HuH-7.5 (cell line): ENCODE data around the gene GPATCH11.

Experiments
- DNase-seq: peaks from one replicate; pipeline ENCODE4 v3.0.0; 2011; ENCODE audit warnings: low spot score

GPATCH11 gene

GRCh38 chr2:37083873-37084794, at the start of gene GPATCH11, which contains the start of gene HEATR5B:
GPATCH11 (plus strand) TSS chr2:37084518; CDS start chr2:37088382, 3,864 bp downstream.
HEATR5B (minus strand) TSS chr2:37084372; CDS start chr2:37083414, 958 bp downstream.
- peak; percentile 81 for DNase-seq

GRCh38 chr2:37037771-37038170, 46.5 kb upstream of the GPATCH11 start:
- no peak for DNase-seq

GRCh38 chr2:37039580-37039979, 44.7 kb upstream of the GPATCH11 start:
- no peak for DNase-seq

GRCh38 chr2:37052600-37053332, 31.6 kb upstream of the GPATCH11 start:
- no peak for DNase-seq

- no peak for DNase-seq
Measured at GRCh38 chr2:37059841-37060240, 24.5 kb upstream of the GPATCH11 start.

- DNase-seq = no peak
Measured at GRCh38 chr2:37060446-37060845, 23.9 kb upstream of the GPATCH11 start.

- no peak for DNase-seq
Measured at GRCh38 chr2:37061013-37061711, 23.2 kb upstream of the GPATCH11 start.

- DNase-seq = no peak
Measured at GRCh38 chr2:37061776-37062175, 22.5 kb upstream of the GPATCH11 start.

- no peak for DNase-seq
Measured at GRCh38 chr2:37068686-37069085, 15.6 kb upstream of the GPATCH11 start.

- no peak for DNase-seq
Measured at GRCh38 chr2:37070931-37071330, 13.4 kb upstream of the GPATCH11 start.

GRCh38 chr2:37080266-37080665, 4.1 kb upstream of the GPATCH11 start:
- DNase-seq = no peak

GRCh38 chr2:37080689-37081088, 3.6 kb upstream of the GPATCH11 start:
- DNase-seq = no peak

GRCh38 chr2:37084797-37085196, 479 bp downstream of the GPATCH11 start:
- no peak for DNase-seq

GRCh38 chr2:37085731-37086147, 1.4 kb downstream of the GPATCH11 start:
- DNase-seq = no peak

GRCh38 chr2:37090019-37090477, 5.7 kb downstream of the GPATCH11 start:
- DNase-seq = no peak

GRCh38 chr2:37091873-37092272, 7.6 kb downstream of the GPATCH11 start:
- no peak for DNase-seq

- no peak for DNase-seq
Measured at GRCh38 chr2:37096568-37096967, 12.2 kb downstream of the GPATCH11 start.

GRCh38 chr2:37098416-37099118, 14.2 kb downstream of the GPATCH11 start:
- no peak for DNase-seq

GRCh38 chr2:37100054-37100453, 15.7 kb downstream of the GPATCH11 start:
- no peak for DNase-seq

- DNase-seq = no peak
Measured at GRCh38 chr2:37102588-37102987, 18.3 kb downstream of the GPATCH11 start.

GRCh38 chr2:37104178-37104577, 19.9 kb downstream of the GPATCH11 start:
- DNase-seq = no peak

- DNase-seq = no peak
Measured at GRCh38 chr2:37105150-37105549, 20.8 kb downstream of the GPATCH11 start.
